SKM-1 (cell line): ENCODE measurements around the gene SMOC2.

Experiments used
- DNase-seq: peaks from one replicate; lab custom pipeline; 2025; ENCODE audit not compliant: unreplicated experiment; lab: John Stamatoyannopoulos, UW

SMOC2 gene

DNA sequence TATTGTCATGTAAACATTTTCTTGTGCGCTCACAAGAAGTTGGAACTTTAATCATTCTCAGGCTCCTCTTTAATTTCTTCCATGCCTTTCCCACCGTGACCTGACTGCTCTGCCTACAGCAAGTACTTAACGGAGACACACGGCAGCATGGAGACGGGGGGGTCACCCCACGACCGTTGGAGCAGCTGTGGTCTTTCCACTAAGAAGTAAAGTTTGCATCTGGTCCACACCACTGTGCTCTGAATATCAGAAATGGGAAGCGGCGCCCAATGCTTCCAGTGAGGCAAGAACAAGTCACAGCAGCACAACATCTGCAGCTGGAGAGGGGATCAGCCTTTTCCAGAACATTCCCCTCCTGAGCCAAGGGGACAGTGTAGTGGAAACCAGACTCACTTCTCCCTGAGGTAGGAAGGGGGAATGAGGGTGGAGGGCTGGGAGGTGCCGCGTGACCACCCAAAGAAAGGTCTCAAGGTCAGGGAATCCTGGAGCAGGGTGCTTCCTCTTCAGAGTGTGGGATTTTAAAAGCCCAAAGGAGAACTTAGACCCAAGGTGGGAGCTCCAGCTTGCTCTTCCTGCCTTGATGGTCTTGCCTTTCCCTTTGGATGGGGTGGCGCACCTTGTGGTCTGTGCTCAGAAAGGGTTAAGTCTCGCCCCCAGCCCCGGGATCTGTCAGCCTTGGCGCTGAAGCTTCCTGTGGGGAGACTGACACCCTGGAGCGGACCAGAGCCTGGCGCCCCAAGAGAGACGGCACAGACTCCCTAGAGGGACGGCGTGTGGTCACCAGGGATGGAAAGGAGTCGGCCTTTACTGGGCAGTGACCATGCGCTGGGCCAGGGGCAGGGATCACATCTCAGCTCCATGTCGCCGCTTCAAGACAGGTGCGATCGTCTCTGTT, 25.6 kb upstream of the SMOC2 start:
- DNase-seq, result no peak

- no peak for DNase-seq
These were observed 24.9 kb upstream of the SMOC2 start for GRCh38 chr6:168415993-168416530.

- DNase-seq, result no peak
These were observed 24.5 kb upstream of the SMOC2 start for GRCh38 chr6:168416531-168416930.

DNA sequence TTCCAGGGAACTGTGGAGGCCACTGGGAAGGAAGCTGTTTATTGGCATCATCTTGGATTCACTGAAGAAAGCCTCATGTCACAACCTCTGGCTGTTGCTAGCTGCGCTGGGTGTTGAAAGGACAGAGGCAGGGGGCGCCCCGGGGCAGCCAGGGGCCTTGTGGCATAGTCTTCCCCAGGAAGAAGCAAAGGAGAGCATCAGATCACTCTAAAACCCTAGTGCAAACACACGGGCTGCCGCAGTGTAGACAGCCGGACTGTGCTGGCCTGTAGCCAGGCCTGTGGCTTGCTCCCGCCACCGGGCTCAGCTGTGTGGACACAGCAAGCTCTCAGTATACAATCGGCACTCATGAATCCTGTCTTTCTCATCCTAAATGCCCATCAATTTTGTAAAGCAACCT, 23.8 kb upstream of the SMOC2 start:
- DNase-seq, result no peak

- DNase-seq, result no peak
These were observed 23.1 kb upstream of the SMOC2 start for GRCh38 chr6:168417679-168418557.

DNA sequence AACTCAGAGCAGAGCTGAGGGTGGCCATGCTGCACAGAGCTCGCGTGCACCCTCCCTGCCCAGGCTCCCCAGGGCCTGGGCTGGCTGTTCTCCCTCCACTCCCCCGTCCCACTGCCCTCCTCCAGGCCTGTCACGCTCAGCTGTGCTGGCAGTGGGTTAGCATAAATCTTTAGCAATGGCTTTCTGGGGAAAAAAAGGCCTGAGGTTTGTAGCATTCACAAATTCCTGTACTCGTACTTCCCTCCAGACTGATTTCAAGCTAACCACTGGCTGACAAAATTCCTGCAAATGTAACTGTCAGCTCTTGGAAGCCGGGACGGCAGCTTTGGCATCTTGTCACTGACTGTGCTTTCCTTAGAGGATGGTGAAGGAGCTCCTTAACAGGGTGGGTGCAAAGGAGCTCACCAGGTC, 22.3 kb upstream of the SMOC2 start:
- no peak for DNase-seq

DNA sequence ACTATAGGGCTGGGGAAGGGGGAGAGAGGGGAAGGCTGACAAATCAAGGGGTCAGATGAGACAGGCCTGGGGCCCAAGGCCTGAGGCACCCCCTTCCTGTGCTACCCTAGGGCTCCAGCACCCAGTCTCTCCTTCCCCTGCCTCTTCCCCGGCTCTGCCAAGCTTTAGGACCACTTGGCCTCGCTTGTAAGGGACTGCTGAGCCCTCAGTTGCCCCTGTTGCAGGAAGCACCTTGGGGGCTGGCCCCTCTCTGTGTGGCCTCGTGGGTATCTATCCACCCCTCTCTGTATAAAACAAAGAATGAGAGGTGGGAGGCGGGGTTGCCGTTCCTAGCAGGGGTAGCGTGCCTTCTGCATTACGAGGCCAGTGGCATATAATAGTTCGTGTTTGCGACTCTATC, 21.4 kb upstream of the SMOC2 start:
- DNase-seq, result no peak

DNA sequence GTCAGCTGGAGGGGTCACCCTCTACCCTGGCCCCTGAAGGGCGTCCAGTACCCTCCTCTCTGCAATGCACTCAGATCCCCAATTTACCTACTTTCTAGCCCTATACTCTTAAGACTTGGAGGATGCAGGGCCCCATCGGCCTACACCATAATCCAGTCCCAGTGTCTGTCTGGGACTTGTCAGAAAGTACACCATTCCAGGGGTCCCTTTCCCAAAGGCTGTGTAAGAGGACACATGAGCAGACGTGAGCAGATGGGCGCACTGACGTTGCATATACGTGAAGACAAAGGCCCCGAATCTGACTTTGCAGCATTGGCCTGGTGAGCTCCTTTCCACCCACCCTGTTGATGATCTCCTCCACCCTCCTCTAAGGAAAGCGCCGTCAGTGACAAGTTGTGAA, 20.9 kb upstream of the SMOC2 start:
- no peak for DNase-seq

GRCh38 chr6:168420706-168421105, 20.3 kb upstream of the SMOC2 start:
- no peak for DNase-seq

- DNase-seq, result no peak
These were observed 13.8 kb upstream of the SMOC2 start for GRCh38 chr6:168427184-168427583.

DNA sequence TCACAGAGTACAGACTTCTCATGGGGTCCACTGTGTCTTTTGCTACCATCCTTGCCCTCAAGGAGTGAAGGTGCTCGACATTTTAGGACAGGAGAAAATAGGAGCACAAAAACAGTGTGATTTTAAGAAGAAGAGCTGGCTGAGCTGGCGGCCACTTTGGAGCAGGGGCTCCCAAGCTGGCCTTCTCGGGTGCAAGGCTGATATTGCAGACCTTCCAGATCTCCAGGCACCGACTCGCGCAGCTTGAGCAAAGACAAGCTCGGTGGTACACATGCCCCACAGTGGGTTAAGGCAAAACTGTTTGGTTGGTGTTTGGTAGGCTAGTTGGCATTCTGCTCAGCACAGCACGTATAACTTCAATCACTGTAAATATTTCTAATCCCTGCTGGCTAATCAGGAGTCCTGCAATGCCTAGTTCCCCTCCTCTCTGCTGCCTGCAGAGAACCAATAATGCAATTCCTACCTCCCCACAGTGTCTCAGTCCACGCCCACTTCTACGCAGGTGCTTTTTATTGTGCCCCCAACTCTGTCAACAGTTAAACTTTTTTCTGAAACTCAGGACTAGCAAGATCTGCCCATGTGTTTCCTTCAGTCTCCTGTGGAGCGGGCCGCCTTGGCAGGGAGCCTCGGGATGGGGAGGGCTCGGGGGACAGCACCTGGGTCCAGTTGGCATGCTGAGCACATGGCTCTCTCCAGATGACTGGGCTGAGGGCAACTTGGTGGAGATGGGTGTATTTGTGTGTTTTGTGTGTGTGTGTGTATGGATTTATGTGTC, 12.7 kb upstream of the SMOC2 start:
- no peak for DNase-seq

DNA sequence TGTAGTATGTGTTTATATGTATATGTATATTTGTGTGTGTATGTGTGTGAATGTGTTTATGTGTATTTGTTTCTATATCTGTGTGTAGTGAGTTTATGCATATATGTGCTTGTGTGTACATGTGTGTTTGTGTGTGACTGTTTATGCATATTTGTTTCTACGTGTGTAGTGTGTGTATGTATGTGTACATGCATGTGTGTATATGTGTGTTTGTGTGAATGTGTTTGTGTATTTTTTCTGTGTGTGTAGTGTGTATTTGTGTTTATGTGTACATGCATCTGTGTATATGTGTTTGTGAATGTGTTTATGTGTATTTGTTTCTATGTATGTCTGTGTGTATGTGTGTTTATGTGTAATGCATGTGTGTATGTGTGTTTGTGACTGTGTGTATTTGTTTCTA, 12.1 kb upstream of the SMOC2 start:
- no peak for DNase-seq

- no peak for DNase-seq
These were observed 8.8 kb upstream of the SMOC2 start for GRCh38 chr6:168432196-168432595.

DNA sequence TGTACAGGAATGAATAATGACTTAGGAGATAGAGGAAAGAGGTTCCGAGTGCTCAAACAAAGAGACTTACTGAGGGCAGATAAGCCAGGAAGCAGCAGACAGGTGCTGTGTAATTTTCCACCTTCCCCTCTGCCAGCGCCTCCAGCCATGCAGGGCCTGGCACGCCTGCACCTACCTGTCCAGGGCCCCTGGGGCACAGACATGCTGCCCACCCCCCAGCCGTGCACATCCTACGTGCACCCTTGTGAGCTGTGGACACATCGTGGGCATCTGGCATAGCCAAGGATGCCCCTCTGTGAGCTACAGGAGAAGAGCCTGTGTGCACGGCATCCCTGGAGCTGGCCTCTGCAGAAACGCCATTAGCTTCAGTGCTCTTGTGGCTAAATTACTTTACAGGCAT, 7.1 kb upstream of the SMOC2 start:
- DNase-seq, result no peak

GRCh38 chr6:168434505-168434904, 6.5 kb upstream of the SMOC2 start:
- DNase-seq, result no peak

GRCh38 chr6:168437751-168438150, 3.2 kb upstream of the SMOC2 start:
- no peak for DNase-seq

DNA sequence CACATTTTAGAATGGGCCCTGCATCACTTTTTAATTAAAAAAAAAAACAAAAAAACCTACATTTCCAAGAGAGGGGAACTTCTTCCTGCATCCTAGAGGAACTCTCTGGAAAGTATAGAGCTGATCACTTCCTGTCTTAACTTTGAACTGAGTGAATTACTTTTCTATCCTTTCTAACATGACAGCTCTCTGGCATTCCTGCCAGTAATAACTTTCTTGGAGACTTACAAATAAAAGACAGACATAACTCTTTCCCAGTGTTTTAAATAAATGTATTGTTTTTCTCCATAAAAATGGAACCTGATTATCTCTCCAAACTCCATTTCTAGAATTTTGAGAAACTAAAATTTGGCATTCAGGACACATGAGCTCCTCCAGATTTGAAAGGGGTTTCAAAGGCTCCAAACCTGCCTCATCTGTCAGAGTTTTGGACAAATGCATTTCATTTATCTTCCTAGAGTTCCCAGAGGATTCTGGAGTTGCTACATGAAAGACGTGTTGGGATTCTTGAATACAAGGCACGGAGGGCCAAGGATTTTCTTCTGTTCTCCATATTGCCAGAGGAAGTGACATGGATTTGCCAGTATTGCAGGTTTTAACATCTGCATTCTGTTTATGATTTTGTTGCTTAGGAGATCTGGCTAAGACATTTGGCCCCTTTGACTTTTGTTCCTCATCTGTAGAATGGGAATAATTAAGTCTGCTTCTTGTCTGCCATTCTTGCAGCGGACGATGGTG, 2.0 kb upstream of the SMOC2 start:
- DNase-seq, result no peak

GRCh38 chr6:168439794-168440450, 1.1 kb upstream of the SMOC2 start:
- DNase-seq, result no peak

GRCh38 chr6:168441434-168442391, 729 bp downstream of the SMOC2 start:
- no peak for DNase-seq
